Stimulated activated CD8-positive, alpha-beta memory T cell treated with anti-CD3 and anti-CD28 coated beads, Interleukin-15, amount 100 ng/mL, for 4 hours (primary cell): ENCODE measurements around the gene DSTN.

Experiments used
- DNase-seq, 2 donors: peaks; one replicate each; pipeline ENCODE4 v3.0.0-alpha.2; 2020; ENCODE audit warnings: low read depth in 2 of 2

Gene DSTN

DNA sequence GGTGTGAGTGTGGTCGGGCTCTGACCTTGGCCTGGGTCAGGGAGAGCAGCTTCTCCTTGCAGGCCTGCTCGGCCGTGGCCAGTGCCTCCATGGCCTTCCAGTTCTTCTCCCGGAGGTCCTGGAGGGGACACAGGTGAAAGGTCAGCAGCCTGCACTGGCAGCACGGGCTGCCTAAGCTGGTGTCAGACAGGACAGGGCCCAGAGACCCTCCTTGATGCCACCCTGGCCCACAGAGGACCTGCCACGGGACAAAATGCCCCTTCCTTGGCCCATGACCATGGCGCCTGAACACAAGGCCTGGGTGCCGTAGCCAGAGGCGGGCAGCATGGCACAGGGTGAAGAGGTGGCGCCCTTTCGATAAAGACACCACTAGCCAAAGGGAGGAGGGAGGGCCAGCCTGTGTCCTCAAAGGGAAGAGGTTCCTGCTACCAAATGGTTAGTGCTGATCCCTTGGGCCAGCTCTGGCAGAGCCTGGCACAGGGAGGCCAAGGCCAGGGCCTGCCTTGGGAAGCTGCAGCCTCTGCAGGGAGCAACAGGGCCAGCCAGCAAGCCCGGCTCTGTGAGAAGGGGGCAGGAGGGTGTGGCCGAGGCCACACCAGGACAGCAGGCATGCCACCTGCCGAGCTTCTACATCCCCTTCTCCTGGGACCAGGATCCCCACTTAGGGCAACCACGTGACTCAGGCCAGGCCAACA, 54.8 kb downstream of the DSTN start:
- DNase-seq = no peak

DNA sequence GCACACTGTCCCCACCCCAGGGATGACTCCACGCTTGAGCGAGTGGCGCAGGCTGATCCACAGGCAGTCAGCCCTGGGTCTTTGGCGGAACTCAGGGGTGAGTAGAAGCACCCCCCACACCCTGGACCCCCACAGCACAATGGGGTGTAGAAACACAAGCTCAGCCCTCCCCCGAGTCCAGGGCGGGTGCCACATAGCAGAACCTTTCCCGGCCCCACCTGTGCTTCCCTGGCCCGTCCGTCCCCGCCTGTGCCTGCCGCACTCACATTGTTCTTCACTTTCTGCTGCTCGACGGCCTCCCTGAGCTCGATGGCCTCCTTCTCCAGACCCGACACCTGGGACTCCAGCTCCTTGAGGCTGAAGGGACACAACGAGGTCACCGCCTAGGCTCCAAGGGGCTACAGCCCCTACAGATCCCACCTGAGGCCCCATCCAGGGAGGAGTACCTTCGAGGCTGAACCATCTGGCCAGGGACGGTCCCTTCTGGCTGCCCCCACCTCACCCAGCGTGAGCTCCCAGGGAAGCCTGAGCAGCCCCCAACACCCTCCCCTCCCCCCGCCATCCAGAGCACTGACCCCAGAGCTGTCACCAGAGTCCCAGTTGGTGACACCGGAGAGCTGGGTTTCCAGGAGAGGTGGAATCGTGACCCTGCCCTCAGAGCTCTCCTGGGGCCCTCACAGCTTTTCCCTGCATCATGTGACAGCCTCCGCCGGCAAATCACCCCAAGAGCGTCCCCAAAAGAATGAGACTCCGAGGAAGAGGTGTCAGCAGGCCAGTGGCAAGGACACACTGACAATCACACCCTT, 55.6 kb downstream of the DSTN start:
- no peak for DNase-seq

DNA sequence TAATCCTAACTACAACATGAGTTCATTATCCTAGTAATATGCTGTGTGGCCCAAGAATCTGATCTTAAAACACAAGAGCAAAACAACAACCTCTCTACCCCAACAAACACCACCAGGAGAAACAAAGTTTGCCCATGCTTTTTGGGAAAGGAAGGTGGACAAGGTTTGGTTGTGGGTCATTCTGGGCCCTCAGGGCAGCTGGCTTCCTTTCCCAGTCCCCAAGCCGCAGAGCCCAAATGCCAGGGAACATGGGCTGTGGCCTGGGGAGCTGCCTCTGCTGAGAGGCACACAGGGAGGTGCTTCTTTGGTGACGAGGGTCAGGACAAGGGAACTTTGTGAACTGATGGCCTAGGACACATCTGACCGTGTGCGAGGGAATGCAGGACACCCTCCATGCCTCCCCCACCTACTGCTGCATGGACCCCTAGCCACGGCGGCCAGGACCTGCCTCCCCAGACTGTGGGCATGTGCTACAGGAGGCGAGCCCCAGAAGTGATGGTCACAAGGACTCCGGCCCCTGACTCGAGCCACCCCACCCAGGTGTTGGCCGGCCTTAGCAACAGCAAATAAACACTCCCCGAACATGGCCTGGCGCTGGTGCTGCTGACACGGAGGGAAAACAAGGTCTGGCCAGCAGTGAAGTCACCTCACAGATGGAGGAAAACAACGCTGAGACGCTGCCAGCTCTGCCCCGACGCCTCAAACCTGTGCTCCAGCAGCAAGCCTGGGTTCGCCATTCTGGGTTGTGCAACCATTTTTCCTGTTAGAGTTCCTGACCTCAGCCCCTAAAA, 56.5 kb downstream of the DSTN start:
- no peak for DNase-seq

DNA sequence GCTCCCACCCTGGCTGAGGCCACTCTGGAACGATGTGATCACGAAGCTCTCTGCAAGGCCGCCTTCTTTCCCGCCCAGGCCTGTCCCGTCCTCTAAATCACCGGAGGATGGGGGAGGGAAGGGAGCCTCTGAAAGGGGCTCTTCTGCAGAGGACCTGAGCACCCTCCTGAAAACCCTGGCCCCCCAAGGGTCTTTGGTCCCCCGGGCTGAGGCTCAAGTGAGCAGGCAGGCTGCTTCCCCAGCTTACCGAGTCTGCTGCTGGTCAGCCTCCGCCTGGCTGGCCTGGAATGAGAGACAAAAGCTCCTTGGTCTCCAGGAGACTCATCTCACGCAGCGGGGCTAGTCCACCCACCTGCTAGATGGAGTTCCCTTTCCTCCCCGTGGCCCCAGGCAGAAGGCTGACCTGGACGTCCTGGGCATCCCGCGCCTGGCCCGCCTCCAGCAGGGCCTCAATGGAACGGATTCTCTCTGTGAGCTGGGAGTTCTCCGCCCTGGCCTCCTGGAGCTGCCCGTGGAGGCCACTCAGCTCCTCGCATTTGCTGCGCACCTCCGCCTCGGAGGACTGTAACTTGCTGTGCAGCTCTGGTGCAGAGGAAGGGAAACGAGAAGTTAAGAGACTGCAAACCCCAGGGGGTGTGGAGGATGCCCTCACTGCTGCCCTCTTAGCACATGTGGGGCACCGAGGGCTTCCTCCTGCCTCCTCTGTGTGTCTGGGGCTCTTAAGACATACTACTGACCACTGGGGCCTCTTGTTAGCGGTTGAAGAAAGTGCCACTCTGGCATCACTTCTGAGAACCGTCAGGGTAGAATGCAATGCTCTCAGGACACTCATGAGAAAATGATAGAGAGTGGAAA, 57.5 kb downstream of the DSTN start:
- DNase-seq = no peak

- no peak for DNase-seq
Measured at GRCh38 chr20:17628101-17628841, 58.4 kb downstream of the DSTN start.

DNA sequence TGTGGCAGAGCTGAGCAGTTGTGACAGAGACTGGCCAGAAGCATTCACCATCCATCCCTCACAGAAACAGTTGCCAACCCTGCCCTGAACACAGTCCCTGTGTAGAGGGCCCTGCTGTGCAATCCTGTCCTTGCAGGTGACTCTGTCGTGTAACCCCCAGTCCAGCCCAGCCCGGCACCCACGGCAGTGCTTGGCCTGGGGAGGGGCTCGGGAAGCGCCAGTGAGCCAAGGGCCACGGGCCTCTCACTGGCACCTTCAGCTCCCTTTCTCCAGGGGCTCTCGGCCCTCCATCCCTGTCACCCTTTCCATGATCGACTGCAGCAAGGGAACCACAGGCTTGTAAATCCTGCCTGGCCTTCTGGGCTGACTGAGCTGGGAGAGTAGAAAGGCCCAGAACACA, 59.1 kb downstream of the DSTN start:
- DNase-seq = no peak

GRCh38 chr20:17629678-17630089, 59.8 kb downstream of the DSTN start:
- no peak for DNase-seq

- DNase-seq = no peak
Measured at GRCh38 chr20:17630151-17630805, 60.4 kb downstream of the DSTN start.

GRCh38 chr20:17630806-17631195, 60.9 kb downstream of the DSTN start:
- DNase-seq = no peak

DNA sequence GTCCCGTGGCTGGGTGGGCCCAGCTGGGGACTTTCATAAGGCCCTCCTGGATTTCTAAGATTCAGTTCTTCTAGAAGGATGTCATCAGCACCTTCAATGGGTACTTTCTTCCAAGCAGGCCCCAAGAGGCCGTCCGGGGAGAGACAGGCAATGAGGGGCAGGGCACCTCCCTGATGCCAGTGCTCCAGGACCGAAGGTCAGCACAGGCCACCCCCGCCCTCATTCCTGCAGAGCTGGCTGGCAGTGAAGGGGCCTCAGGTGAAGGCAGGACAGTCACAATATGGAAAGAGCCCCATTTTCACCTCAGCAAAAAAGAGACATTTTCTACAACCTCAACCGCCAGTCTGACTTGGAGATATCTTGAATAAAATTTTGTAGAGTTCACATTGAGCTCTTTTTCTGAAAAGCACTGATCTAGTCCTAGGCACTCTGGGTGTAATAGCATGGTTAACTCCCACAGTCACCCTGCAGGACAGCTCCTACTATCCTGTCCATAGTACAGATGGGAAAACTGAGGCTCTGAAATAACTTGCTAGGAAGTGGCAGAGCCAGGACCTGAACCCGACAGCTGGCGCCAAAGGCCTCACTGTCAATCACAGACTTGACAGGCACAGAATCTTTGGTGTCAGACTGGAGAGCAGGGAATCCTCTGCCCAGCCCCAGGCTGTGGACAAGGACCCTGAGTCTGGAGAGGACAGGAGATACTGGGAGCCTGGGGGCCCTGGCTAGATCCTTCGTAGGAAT, 61.9 kb downstream of the DSTN start:
- DNase-seq = no peak

DNA sequence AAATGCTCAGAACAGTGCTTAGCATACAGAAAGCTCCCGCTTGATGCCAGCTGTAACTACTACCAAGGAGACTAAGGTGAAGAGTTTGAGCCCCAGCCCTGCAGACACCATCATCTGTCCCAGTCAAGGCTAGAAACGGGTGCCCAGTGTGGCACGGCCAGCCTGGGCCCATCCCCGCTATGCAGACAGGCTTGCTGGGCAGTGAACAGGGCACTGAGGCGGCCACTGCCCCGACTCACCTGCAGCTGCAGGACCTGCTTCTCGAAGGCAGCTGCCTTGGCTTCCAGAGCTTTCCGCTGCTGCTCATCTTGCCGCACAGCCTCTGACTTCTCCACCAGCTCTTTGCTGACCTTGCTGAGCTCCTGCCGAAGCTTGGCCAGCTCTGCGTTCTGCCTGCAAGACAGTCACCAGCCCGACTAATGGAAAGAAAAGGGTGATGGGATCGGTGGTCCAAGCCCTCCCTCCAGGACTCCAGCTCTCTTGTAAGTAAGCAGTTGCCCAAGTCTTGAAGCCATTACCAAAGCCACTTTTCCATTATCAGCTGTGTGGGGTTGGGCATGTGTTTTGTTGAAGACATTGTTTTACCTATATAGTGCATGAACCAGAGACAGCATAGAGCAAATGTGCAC, 63.5 kb downstream of the DSTN start:
- DNase-seq = no peak

DNA sequence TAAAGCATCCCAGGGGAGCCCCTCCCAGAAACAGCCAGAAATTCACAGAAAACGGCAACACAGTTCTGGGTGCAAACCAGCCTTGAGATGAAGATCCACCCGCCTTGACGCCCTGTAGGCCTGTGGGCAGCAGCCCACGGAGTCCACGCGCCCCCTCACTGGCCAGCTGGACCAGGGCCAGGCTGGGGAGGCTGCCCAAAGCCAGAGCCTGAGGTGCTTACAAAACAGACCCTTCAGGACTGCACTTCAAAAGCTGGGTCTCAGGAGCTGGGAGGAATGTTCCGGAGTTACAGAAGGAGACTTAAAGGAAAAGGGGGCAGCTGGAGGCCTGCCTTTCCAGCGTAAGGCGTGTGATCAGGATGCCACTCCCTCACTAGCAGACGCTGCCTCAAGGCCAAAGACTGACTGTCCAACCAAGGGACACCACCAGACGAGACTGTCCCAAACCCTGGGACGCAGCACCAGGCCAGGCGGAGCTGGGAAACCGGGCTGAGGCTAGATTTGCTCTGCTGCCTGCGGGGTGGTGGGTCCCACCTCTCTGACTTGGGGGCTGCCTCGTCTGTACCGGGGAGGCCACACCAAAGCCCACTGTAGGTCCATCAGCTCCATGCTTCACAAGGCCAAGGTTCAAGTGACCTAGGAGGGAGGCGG, 64.1 kb downstream of the DSTN start:
- DNase-seq = no peak

DNA sequence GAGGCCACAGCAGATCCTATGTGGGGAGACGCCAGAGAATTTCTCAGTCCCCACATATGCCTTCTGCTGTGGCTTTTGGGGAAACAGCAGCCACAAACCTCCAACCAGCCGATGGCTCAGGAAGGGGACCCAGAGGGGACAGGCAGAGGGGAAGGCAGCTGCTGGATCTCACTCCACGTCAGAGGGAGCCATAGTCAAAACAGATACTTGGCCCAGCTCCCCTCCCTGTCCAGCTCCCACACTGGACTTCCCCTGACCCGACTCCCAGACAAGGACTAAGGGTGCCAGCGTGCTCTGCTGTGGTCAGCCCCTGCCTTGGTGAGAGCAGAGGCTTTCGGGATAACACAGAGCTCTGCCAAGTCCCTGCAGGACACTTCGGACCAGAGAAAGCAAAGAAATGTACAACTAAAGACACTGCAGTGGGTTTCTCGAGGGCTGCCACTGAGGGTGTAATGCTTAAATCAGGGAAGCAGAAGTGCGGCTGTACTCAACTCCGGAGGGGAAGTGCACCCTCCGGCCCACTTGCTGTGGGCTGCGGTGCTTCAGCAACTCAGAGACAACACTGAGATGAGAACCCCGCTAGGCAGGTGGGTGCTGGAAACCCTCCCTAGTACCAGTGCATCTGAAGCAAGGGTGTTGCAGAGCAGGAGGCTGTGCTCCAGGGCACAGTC, 64.9 kb downstream of the DSTN start:
- DNase-seq = no peak

DNA sequence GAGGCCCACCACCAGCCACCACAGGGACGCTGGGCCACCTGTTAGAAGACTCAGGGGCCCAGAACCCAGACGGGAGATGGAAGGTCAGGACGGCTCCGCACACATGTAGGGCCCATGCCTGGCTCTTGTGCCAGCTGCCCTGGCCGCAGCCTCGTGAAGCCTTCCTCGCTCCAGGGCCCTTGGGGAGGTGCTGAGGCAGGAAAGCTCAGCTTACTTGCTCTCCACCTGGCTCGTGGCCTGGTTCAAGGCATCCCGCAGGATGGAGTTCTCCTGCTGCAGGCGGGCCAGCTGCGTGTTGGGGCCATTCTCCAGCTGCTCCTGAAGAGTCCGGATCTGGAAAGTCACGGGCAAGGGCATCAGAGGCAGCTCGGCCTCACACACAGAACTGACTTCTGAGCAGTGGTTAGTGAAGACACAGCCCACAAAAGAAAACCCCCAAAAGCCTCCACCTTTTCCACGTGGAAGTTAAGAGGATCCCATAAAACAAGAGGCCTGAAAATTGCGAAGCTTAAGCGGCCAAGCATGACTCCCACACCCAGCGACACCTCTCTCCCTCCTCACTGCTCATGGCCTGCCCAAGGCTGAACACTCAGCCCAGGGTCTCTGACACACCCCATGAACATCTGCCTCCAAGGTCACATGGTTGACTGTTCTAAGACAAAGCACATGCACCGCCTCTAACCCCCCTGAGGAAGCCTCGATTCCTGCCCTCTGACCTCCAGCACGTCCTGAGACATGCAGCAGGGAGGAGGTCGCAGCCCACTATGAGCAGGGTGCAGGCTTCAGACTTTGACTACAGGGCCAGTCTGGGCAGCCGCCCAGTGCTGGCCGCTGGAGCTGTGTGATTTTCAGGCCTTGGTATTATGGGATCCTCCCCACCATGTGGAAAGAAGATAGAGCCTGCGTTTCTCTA, 65.7 kb downstream of the DSTN start:
- DNase-seq = no peak

DNA sequence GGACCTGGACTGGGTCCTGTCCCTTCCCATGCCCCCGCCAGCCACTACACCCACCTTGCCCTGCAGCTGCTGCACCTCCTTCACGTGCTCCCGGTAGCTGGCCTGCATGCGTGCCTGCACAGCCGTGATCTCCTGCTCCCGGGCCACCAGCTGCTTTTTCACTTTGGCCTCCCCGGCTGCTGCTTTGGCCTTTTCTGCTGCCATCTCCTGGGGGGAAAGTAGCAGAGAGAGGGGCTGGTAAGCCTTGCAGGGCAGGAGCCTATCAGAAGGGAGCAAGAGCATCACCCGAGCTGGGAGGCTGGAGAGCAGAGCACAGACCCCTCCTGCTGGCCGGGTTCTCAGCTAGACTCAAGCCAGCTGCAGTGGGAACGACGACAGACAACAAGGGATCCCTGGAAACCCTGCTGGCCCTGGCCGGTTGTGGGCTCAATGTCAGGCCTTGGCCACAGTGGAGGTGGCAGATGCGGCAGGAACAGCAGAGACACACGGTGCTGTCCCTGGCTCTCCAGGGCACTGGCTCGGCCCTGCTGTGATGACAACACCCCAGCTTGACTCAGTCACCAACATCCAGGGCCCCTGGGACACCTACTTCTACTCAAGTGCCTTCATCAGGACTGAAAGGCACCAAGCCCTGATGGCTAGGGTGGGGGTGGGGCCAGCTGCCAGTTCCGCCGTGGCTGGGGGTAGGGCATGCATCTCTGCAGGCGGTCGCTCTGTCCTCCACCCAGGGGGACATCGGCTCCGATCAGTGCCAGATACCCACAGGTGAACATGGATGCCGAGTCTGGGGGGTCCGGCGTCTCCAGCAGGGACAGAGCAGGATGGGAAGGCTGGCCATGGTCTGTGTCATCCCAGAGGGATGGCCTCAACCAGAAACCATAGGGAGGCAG, 66.9 kb downstream of the DSTN start:
- DNase-seq = no peak

GRCh38 chr20:17637413-17637780, 67.5 kb downstream of the DSTN start:
- DNase-seq = no peak
